Measurements from ENCODE around the gene IFIT1. TPM values are rescaled to one million over a fixed set of nuclear protein-coding genes. Genes with fewer than 3 reads are reported as not detected.

IFIT1 gene
- total RNA-seq, 1 donor from 2014 or later: 2.4 TPM

DNA sequence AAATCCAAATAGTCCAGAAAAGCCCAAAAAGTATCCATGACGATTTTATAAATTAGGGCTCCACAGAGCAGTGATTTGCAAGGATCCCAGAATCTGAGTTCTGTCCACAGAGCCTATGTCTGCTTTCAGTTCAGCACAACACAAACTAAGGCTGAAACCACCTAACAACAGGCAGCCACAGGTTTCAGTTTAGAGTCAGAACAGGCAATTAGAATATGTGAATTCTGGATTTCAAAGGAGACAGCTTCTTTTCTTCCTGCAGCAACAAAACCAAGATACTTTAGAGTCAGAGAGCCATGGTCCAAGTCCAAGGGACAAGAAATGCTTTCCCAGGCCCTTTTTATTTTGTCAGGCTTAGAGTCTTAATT lies 41.0 kb upstream of the IFIT1 start:
- H3K27me3 Mint-ChIP-seq (ENCODE audit: low read depth): no peaks in the 10 kb centered on the region
- no peak overlapping the region for H3K27ac Mint-ChIP-seq (ENCODE audit: unreplicated experiment)
- H3K9me3 Mint-ChIP-seq: no peaks in the 10 kb centered on the region
- H3K4me1 Mint-ChIP-seq: peaks cover 71% of the 10 kb centered on the region
- TF ChIP-seq, protein P1, sequence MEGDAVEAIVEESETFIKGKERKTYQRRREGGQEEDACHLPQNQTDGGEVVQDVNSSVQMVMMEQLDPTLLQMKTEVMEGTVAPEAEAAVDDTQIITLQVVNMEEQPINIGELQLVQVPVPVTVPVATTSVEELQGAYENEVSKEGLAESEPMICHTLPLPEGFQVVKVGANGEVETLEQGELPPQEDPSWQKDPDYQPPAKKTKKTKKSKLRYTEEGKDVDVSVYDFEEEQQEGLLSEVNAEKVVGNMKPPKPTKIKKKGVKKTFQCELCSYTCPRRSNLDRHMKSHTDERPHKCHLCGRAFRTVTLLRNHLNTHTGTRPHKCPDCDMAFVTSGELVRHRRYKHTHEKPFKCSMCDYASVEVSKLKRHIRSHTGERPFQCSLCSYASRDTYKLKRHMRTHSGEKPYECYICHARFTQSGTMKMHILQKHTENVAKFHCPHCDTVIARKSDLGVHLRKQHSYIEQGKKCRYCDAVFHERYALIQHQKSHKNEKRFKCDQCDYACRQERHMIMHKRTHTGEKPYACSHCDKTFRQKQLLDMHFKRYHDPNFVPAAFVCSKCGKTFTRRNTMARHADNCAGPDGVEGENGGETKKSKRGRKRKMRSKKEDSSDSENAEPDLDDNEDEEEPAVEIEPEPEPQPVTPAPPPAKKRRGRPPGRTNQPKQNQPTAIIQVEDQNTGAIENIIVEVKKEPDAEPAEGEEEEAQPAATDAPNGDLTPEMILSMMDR (conservative IDR thresholded peaks at IDR 0.05): no peak
- H3K36me3 Mint-ChIP-seq (ENCODE audit: low read depth): no peaks in the 10 kb centered on the region
- no peak for DNase-seq (ENCODE audit: low read depth, low spot score)
- no peak overlapping the region for H3K4me3 Mint-ChIP-seq

DNA sequence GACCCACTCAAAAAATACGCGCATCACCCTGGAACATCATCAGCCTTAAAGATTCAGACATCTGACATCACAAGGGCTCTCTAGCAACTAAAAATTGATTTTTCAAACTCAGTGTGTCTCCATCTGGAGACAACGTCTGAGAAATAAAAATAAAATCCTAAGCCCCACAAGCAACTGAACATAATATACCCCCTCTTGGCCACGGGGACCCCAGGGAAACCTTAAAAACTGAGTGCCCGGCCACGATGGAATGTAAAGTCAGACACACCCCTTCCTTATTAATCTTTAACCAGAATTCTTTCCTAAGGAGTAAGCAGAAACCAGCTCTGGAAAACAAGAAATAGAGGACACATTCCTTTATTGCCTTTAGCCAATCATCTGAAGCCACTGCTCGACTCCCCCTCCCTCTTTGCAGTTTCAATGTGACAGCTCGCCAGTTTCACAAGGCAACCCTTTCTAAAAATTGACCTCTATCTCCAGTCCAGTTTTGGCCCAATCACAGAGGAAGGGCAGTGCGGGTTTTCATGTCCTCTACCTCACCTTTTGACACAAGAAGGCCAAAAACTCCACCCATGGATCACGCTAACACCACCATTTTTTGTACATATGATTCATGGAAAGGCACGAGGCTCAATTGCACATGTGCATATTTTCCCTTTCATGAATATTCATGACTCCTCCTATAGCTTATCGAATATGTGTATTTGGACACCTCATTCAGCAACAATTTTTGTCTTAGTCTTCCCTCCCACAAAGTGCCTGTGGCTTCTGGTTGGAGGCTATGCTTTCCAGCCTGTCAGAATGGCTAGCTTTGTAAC lies 40.4 kb upstream of the IFIT1 start:
- Mint-ChIP-seq H3K4me1 (peaks cover 65% of the 10 kb centered on the region), H3K27me3 (ENCODE audit: low read depth) (no peaks in the 10 kb centered on the region), H3K4me3 (peak overlapping the region; percentile 14), H3K27ac (ENCODE audit: unreplicated experiment) (peak overlapping the region; percentile 63), H3K36me3 (ENCODE audit: low read depth) (no peaks in the 10 kb centered on the region), H3K9me3 (no peaks in the 10 kb centered on the region)
- DNase-seq (ENCODE audit: low read depth, low spot score): no peak
- TF ChIP-seq, protein P1 (conservative IDR thresholded peaks at IDR 0.05): no peak

DNA sequence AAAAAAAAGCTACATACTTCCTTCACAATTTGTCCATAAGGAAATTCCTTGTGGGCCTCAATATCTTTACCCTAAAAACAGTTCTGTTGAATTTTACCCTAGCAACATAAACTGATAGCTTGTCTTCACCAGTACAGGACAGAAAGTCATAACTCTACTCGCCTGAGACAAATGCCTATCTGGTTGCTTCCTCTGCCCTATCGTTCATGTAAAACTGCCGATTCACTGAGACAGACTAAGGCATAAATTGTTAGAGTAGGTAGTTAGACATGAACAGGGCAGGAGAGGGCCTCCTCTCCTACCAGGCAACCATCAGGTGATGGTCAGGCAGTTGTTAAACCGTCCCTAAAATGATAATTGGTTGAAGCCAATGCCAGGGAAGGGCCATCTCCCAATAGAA lies 39.6 kb upstream of the IFIT1 start:
- H3K4me1 Mint-ChIP-seq: peaks cover 57% of the 10 kb centered on the region
- no peak overlapping the region for H3K27ac Mint-ChIP-seq (ENCODE audit: unreplicated experiment)

DNA sequence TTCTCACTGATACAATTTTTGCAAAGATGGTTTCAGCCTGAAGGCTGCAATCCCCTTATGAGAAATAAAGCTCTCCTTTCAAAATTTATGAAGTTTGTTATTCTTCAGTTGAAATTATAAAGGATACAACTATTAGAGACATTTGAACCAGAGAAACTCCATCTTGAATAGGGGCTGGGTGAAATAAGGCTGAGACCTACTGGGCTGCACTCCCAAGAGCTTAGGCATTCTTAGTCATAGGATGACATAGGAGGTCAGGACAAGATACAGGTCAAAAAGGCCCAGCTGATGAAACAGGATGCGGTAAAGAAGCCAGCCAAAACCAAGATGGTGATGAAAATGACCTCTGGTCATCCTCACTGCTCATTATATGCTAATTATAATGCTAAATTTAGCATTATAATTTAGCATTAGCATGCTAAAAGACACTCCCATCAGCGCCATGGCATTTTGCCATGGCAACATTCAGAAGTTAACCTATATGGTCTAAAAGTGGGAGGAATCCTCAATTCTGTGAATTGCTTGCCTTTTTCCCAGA lies 37.0 kb upstream of the IFIT1 start:
- TF ChIP-seq, protein P1 (conservative IDR thresholded peaks at IDR 0.05): no peak
- H3K9me3 Mint-ChIP-seq: no peaks in the 10 kb centered on the region

More for the DNA sequence above, 39.6 kb upstream of the IFIT1 start:
- no peaks in the 10 kb centered on the region for H3K36me3 Mint-ChIP-seq (ENCODE audit: low read depth)
- TF ChIP-seq, protein P1 (conservative IDR thresholded peaks at IDR 0.05): no peak
- H3K9me3 Mint-ChIP-seq: no peaks in the 10 kb centered on the region
- no peak overlapping the region for H3K4me3 Mint-ChIP-seq
- H3K27me3 Mint-ChIP-seq (ENCODE audit: low read depth): no peaks in the 10 kb centered on the region
- no peak for DNase-seq (ENCODE audit: low read depth, low spot score)

DNA sequence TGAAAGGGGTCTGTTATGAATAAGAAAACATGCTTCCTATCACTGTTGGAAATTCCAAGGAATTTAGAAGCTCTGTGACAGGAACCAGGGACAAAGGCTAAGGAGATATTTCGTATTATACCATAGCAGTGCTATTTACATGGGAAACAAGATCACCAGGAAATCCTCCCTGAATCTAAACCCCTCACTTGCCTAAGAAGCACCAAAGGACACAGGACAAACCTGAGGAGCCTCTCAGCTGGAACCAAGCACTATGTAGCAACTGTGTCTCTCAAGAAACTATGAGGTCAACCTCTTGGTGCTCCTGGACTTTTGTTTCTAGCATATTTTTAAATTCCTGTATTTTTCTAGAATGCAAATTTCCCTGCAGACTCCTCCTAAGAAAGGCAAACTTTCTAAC lies 35.3 kb upstream of the IFIT1 start:
- H3K4me1 Mint-ChIP-seq: peaks cover 16% of the 10 kb centered on the region
- H3K36me3 Mint-ChIP-seq (ENCODE audit: low read depth): no peaks in the 10 kb centered on the region
- H3K27ac Mint-ChIP-seq (ENCODE audit: unreplicated experiment): no peak overlapping the region
- DNase-seq (ENCODE audit: low read depth, low spot score): no peak
- H3K9me3 Mint-ChIP-seq: no peaks in the 10 kb centered on the region
- TF ChIP-seq, protein P1 (conservative IDR thresholded peaks at IDR 0.05): no peak
- no peaks in the 10 kb centered on the region for H3K27me3 Mint-ChIP-seq (ENCODE audit: low read depth)
- H3K4me3 Mint-ChIP-seq: no peak overlapping the region

More for the DNA sequence above, 37.0 kb upstream of the IFIT1 start:
- no peaks in the 10 kb centered on the region for H3K36me3 Mint-ChIP-seq (ENCODE audit: low read depth)
- no peak overlapping the region for H3K4me3 Mint-ChIP-seq
- no peak overlapping the region for H3K27ac Mint-ChIP-seq (ENCODE audit: unreplicated experiment)
- no peak for DNase-seq (ENCODE audit: low read depth, low spot score)
- peaks cover 32% of the 10 kb centered on the region for H3K4me1 Mint-ChIP-seq
- no peaks in the 10 kb centered on the region for H3K27me3 Mint-ChIP-seq (ENCODE audit: low read depth)
